Inferior parietal cortex (tissue), 1 donor: ENCODE measurements around the gene MMEL1.

Source experiments
- DNase-seq: peaks from one replicate; pipeline ENCODE4 v3.0.0-alpha.2; 2016; ENCODE audit errors: extremely low spot score

MMEL1 gene

DNA sequence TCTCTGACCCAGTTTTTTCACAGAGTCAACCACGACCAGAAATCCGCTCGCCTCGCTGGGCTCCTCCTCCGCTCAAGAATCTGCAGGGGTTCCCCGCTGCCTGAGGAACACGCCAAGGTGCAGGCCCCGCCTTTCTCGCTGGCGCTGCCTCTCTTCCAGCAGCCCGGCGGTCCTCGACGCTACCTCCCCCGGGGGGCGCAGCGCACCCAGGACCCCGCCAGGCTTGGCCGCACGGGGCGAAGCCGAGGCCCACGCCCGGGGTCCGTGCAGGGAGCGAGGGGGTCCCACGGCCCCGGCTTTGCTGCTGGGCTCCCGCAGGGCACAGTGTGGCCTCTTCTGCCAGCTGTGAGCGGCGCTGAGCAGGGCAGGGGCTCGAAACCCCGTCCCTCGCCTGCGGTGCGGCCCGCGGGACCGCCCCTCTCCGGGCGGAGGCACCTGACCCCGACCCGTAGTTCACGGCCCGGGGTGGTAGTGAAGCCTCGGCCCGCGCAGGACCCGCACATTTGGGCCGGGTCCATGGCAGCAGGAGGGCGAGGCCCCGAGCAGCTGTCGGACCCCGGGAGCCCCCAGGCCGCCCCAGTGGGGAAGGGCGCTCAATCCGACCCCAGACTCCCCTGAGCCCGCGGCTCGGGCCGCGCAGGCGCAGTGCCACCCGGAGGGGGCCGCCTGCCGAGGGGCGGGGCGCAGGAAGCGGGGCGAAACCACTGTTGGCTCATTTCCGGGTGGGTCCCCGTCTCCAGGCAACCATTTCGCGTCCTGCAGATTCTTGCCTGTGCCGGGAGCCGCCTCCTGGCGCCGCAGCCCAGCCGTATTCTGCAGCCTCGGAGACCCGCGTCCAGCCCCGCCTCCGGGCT, 10.0 kb upstream of the MMEL1 start:
- peak; percentile 84 for DNase-seq

DNA sequence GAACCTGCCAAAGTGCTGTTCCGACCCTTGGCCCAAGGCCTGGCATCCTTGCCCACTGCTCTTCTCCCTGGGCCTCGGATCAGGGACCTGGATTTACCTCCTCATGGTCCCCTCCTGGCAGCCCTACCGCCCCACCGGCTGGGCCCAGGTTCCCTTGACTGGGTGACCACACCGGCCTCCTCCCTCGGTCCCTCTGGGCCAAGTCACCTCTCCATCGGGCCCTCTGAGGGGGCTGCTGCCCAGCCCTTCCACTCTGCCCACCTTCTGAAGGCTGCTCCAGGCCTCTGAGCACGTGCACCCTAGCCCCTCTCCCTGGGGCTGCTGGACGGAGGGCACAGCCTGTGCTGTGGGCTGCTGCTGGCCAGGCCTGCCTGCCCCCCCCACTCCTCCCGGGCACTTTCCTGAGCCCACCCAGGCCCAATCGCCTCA, 9.3 kb upstream of the MMEL1 start:
- no peak for DNase-seq

DNA sequence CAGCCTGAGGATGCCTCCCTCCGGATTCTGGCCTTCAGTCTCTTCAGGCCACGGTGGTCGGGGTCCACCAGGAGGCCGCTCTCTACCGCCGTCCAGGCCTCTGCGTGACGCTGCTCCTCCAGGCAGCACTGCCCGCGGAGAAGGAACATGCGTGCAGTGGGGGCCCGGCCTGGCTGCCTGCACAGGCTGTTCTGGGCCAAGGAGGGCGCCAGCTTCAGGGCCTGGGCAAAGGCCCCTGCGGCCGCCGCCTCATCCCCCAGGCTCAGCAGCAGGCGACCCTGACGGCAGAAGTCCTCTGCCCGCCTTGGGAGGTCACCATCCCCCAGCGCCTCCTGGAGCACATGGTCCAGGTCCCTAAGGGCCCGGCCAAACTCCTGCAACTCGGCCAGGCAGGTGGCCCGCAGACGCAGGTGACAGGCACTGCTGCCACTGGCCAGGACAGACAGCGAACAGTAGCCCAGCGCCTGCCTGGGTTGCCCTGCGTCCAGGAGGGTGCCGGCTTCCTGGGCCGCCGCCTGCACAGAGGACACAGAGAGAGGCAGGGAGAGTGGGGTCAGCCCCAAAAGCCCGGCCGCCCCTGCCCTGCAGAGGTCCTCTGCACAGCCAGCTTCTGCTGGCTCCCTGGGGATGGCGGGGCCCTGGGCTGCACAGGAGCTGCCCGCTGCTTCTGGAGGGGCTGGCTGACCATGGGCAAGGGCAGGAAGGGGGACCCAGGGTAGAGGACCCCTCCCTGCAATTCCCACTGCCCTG, 8.7 kb upstream of the MMEL1 start:
- DNase-seq: no peak

DNA sequence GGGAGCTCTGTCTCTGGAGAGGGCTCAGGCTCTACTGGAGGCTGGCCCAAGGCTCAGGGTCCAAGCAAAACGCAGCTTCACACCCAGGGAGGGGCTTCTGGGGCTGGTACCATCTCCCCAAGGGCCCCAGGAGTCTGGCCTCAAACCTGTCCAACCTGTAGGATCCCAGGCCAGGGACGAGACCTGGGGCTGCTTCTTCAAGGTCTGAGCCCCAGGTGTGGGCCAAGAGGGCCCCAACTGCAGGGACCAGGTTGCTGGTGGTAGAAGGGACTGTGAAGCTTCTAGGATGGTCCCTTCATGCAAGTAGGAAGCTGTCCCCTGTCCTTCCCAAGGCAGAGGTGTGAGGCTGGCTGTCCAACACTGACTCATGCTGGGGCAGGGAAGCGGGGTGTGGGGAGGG, 7.8 kb upstream of the MMEL1 start:
- no peak for DNase-seq

DNA sequence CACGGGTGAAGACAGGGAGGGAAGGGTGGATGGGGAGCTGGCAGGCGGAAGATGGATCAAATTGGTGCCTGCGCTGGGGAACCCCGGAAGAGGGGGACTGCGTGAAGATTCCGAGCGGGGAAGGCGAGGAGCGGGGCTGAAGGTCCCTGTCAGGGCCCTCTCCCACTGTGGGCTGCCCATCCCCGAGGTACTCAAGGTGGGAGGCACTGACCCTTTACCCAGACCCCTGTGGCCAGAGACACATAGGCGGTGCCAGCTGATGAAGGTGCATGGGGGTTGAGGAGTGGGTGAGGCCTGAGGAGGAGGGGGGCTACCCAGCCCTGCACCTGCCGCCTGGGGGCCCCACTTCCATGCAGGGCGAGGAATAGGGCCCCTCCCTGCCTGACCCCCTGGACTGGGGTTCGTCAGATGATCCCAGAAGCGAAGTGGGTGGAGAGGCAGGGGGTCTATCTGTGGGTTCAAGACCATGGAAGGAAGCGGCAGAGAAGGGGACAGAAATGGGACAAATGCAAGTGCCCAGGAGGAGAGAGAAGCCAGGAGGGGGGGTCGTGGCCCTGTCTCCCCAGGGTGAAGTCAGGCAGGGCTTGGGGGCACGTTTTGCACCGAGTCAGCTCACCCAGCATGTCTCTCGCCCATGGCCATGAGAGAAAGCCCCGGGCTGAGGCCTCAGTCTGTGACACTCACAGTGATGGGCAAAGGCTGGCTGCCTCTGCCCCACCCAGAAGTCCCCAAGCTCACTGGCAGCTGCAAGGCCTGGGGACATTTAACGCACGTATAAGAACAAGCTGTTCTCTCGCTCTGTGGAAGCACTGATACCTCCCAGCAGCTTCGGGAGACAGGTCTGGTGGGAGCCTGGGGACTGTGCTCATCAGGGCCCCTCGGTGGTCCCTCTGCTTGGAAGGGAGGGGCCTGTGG, 7.0 kb upstream of the MMEL1 start:
- DNase-seq: no peak

DNA sequence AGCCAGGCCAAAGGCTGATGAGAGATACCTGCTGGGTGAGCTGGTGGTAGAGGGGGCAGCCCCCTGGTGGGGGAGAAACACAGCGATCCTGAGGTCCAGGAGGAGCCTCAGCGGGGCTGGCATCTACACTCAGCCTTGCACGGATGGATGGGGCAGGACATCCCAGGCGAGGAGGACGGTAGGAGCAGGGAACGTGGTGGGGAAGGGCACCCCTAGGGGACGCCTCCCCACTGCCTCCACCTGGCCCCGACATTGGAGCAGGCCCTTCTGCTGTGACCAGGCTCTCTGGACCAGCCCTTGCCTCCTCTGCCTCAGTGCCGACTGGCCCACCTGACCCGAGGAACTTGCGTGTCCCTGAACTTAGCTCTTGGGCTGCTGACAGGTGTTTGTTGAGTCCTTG, 6.4 kb upstream of the MMEL1 start:
- no peak for DNase-seq

DNA sequence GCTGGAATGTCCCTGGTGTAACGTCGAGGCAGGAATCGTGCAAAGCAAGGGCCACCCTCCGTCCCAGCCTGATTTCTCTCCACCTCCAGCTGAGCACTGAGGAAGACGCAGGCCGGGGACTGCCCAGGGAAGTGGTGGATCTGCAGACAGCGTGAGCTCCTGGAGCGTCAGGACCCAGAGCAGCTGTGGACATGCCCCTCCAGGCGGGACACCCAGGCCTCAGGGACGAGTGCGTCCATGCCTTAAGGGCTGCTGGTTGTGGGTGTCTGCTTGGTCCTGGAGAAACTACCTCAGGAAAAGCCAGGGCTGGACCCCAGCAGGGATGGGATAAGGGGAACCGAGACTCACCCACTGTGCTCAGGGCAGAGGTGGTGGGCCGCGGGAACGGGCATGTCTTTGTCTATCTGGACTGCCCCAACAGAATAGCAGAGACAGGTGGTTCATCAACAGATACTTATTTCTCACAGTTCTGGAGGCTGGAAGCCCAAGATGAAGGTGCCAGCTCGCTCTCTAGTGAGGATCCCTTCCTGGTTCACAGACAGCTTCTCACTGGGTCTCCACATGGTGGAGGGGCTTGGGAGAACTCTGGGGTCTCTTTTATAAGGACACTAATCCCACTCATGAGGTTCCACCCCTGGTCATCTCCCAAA, 5.8 kb upstream of the MMEL1 start:
- DNase-seq: no peak

DNA sequence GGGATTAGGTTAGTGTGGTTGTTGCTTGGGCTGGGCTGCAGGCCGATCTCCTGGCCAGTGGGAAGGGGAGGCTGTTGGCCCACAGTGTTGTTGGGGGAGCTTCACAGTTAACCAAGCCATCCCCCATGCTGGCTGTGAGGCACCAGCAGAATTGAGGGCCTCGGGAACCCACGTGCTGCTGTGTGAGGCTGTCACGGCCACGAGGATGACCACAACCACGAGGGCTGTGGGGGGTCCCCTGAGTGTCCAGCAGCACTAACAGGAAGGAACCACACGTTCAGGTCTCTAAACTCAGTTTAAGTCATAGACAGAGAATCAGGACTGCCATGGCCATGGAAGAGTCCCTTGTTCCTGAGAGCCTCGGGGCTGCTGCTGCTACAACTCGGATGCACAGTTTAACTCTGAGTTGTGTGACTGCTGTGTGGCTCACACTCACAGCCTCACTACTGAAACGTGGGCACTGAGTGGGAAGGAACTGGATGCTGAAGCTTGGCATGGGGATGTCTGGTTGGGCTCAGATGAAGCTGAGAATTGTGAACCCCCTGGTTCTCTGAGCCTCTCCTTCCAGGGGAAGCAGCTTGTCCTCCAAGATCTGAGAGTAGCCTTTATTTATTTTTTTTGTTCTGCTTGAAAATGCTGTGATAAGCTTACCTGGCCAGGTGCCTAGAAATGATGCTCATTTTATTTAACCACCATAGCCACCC, 4.8 kb upstream of the MMEL1 start:
- no peak for DNase-seq

DNA sequence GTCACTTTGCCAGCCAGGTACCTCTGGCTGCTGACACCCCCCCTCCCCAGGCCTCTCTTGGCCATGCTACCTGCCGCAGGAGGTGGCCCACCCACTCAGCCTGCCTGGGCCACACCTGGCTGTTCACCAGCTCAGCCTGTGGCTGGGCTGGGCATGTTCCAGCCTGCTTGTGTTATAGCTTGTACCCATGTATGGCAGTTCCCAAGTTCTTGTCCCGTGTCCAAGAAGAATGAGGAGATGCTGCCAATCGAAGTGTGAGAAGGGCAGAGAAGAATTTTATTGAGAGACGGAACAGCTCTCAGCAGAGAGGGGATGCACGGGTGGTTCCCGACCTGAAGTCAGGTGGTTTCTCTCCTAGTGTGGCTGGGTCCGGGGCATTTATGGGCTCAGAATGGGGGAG, 3.9 kb upstream of the MMEL1 start:
- DNase-seq: no peak

DNA sequence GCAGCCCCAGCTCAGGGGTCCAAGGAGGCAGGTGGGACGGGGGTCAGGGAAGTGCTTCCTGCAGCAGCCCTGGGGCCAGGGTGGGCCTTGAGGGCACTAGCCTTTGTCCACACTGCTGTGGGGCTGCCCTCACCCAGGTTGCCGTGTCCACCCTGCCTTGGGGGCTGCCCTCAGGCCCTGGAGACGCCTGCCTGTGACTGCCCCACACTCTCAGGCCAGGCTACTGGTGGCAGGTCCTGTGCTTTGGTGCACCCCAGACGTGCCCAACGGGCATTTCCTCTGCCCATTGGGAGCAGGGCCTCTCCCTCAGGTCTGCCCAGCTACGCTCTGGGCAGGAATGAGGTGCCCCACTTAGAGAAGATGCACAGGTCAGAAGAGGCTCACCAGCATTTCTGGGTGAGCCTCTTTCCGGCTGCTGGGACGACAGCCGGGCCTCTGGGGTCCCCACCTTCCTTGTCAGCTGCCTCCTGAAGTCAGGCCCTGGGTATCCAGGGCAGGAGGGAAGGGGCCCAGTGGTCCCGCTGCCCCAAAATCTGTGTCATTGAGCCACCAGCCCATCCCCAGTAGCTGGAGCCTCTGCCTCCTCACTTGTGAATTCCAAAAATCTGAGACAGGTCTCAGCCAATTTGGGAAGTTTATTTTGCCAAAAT, 2.7 kb upstream of the MMEL1 start:
- DNase-seq: no peak

DNA sequence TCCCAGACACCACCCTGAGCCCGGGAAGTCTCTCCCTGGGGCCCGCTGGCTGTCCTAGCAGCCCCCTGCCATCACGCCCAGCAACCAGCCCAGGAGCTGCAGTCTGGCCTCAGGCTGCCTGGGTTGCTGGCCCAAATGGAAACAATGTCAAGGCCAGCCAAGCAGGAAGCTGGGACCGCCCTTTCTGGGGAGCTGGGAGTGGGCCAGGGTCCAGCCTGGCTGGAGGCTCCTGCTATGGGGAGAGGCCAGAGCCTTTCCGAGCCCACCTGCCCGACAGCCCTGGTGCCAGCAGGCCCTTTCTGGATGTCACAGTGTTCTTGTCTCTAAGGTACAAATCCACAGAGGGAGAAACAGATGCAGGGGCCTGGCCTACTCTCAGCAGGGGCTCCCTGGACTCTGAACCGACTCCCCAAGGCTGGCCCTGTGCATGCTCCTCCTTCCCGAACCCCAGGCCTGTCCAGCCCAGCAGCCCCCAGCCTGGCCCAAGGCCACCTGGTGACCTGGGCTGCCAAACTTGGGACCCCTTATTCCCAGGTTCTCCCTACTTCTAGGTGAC, 1.2 kb upstream of the MMEL1 start:
- DNase-seq: no peak

DNA sequence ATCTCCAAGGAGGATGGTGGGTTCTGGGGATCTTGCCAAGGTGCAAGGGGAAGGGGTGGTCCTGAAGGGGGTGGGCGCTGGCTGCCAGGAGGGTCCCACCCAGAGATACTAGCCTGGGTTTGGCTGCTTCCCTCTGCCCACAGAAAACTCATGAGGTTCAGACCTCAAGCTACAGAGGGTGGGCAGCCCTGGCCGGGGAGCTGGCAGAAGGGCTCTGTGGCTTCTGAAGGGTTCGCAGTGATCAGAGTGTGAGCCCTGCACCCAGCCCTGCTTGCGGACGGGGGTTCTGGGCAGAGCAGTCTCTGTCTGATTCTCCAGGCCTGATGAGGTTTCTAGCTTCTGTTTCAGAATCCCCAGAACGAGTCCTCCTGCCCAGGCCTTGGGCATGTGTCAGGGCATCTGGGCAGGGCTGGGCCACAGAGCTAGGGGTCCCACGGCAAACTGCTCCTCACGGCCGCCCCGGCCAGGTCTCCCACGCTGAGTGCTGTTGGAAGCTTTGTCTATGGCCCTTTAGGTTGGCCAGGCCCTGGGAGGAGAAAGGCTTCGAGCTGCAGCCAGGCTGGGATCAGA, 635 bp upstream of the MMEL1 start:
- DNase-seq: no peak

DNA sequence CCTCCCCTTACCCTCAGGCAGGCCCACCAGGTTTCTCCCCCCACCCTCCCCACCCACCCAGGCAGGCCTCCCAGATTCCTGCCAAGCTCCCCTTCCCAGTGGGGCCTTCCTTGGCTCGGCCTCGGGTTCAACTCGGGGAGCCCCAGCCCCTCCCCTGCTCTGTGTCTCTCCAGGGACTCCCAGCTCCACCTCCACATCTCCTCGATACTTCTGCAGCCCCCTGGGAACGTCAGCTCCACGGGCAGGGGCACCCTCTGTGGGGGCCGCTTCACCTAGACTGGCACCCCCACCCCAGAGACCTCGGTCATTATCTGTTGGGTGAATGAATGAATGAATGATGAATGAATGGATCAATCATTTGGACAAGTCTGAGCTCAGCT, 775 bp downstream of the MMEL1 start:
- no peak for DNase-seq

DNA sequence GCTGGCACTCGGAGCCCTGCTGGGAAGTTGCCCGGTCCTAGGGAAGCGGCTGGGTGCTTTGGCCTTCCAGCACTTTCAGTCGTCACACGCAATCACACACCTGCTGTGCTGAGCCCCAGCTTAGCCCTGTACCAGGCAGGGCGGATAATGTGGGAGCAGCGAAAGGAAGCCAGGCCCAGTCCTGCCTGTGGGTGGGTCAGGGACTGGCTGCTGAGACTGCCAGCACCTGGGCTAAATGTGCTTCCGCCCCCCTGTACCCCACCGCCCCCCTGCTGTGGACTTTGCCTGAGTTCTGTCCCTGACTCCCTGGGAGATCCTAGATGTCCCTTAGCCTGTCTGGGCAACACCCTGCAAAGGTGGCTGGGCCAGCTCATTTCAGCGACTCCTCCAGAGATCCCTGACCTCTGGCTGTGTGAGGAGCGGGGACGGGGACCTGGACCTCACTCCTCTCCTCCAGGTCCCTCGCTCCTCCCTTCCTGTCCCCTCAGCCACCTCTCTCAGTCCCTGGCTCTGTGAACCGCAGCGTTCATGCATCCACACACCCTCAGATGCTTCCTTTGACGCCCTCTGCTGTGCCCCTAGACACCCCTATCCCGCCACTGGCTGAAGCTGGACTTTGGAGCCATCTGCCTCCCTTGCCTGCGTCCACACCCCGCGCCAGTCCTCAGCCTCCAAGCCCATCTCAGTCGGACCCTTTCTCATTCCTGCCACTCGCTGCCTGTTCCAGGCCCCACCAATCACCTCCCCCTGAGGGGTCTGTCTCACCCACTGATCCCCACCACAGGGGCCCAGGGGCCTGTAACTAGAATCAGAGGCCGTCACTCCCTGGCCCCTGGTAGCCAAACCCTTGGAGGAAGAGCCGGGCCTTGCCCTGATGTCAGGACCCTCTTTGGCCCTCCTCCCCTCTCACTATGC, 1.4 kb downstream of the MMEL1 start:
- DNase-seq: no peak

DNA sequence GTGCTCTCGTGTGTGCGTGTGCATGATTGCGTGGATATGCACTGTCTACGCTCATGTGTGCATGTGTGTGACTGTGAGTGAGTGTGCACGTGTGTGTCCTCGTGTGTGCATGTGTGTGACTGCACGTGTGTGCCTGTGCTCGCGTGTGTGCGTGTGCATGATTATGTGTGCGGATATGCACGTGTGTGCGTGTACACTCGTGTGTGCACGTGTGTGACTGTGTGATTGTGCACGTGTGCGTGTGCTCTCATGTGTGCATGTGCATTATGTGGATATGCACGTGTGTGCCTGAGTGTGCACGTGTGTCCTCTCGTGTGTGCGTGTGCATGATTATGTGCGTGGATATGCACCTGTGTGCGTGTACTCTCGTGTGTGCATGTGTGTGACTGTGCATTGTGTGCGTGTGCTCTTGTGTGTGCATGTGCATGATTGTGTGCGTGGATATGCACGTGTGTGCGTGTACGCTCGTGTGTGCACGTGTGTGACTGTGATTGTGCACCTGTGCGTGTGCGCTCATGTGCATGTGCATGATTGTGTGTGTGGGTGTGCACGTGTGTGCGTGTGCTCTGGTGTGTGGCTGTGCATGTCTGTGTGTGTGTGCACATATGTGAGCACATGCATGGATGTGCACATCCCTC, 2.2 kb downstream of the MMEL1 start:
- DNase-seq: no peak

DNA sequence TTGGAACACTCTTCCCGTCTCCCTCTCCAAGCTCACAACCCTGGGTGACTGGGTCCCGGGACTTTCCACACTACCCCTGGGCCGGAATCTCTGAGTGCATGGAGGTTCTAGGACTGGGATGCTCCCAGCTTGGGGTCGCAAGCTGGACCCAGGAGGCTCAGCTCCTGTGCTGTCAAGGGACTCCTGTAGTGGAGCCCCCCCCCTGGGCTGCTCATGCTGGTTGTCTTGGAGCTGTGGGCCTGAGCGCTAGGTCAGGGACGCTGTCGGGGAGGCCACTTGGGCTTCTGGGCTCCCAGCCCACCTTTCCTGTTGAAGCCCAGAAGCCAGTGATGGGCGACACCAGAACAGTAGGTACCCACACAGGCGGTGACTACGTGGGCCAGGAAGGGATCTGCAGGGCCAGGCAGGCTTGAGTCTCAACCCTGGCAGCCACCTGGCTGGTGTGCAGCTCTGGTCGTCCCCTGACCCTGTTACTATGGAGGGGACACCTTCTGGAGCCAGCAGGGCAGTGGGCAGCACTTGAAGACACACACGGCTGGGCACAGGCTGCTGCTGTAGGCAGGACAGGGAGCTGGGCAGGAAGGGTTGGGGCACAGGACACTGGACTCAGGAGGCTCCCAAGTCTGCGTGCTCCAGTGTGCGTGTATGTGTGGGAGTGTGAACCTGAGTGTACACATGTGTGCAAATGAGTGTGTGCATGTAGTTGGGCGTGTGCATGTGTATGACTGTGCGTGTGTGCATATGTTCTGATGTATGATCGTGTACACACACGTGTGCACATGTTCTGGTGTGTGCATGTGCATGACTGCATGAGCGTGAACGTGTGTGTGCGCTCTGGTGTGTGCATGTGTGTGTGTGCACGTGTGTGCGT, 3.0 kb downstream of the MMEL1 start:
- no peak for DNase-seq

DNA sequence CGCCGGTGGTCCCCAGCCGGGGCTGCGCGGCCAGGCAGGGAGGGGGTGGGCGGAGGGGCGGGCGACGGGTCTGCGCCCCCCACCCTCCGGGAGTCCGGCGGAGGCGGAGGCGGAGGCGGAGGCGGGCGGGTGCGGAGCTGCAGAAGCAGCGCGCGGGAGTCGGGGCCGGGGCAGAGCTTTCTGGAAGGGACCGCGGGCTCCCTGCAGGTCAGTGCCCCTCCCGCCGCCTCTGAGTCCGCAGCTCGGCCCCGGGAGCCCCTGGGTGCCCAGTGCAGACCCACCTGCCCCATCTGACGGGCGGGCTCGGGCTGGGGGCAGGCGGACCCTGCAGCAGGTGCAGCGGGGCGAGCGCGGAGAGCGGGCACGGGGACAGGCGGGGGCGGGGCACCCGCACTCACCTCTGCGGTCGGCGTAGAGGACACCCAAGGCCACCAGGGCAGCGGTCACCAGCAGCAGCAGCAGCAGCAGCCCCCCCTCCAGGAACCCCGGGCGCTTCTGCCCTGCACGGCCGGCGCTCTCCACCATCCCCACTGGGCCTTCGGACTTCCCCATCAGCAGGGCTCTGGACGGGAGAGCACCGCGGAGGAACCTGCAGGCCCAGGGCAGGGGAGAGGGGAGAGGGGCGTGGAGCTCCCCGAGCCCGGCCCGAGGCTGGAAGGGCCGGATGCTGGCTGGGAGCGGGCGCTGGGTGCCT, 3.7 kb downstream of the MMEL1 start:
- DNase-seq: no peak
